Measurements from ENCODE around the gene FHL1. TPM values are rescaled to one million over a fixed set of nuclear protein-coding genes. Genes with fewer than 3 reads are reported as not detected.

Gene FHL1
- total RNA-seq, 1 experiment from 2014 or later: 20.0 TPM

- no peak for DNase-seq (ENCODE audit: low read depth, low spot score)
- TF ChIP-seq SP1 (IDR thresholded peaks at IDR 0.05; ENCODE audit: low read depth) (no peak), CEBPB (IDR thresholded peaks at IDR 0.05; ENCODE audit: low read depth) (no peak), MAX (IDR thresholded peaks at IDR 0.05) (no peak), RAD21 (IDR thresholded peaks at IDR 0.05; ENCODE audit: low read depth) (no peak), ATF3 (IDR thresholded peaks at IDR 0.05) (no peak), EZH2phosphoT487 (IDR thresholded peaks at IDR 0.05; ENCODE audit: borderline replicate concordance) (no peak), EZH2 (IDR thresholded peaks at IDR 0.05) (no peak), SIN3A (IDR thresholded peaks at IDR 0.05; ENCODE audit: low read depth) (no peak), ZBTB33 (IDR thresholded peaks at IDR 0.05; ENCODE audit: extremely low read depth, insufficient replicate concordance, low read length) (no peak), TCF7L2 (IDR thresholded peaks at IDR 0.05; ENCODE audit: borderline replicate concordance, extremely low read depth, insufficient read depth, insufficient read length) (no peak), CTCF (IDR thresholded peaks at IDR 0.05 in 2 of 3, conservative IDR thresholded peaks at IDR 0.05 in 1 of 3; ENCODE audit: borderline replicate concordance in 1 of 3, insufficient read depth in 1 of 3, low read depth in 2 of 3, low read length in 2 of 3) (no peak), SRF (IDR thresholded peaks at IDR 0.05; ENCODE audit: low read depth) (no peak), POLR2A (IDR thresholded peaks at IDR 0.05; ENCODE audit: borderline replicate concordance, extremely low read depth, insufficient read depth, insufficient read length) (no peak), POLR2AphosphoS5 (IDR thresholded peaks at IDR 0.05; ENCODE audit: low read depth, low read length) (no peak), CBX3 (IDR thresholded peaks at IDR 0.05; ENCODE audit: low read depth) (no peak)
- TF ChIP-seq, protein P1, sequence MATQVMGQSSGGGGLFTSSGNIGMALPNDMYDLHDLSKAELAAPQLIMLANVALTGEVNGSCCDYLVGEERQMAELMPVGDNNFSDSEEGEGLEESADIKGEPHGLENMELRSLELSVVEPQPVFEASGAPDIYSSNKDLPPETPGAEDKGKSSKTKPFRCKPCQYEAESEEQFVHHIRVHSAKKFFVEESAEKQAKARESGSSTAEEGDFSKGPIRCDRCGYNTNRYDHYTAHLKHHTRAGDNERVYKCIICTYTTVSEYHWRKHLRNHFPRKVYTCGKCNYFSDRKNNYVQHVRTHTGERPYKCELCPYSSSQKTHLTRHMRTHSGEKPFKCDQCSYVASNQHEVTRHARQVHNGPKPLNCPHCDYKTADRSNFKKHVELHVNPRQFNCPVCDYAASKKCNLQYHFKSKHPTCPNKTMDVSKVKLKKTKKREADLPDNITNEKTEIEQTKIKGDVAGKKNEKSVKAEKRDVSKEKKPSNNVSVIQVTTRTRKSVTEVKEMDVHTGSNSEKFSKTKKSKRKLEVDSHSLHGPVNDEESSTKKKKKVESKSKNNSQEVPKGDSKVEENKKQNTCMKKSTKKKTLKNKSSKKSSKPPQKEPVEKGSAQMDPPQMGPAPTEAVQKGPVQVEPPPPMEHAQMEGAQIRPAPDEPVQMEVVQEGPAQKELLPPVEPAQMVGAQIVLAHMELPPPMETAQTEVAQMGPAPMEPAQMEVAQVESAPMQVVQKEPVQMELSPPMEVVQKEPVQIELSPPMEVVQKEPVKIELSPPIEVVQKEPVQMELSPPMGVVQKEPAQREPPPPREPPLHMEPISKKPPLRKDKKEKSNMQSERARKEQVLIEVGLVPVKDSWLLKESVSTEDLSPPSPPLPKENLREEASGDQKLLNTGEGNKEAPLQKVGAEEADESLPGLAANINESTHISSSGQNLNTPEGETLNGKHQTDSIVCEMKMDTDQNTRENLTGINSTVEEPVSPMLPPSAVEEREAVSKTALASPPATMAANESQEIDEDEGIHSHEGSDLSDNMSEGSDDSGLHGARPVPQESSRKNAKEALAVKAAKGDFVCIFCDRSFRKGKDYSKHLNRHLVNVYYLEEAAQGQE (IDR thresholded peaks at IDR 0.05; ENCODE audit: low read depth): no peak
- no peak overlapping the region for H3K27ac ChIP-seq (ENCODE audit: low read depth, low read length)
- H3K27me3 ChIP-seq (ENCODE audit: insufficient read depth, low read length): no peaks in the 10 kb centered on the region
- no peaks in the 10 kb centered on the region for H3K9me3 ChIP-seq (ENCODE audit: control insufficient read depth in 1 of 2, insufficient read depth in 1 of 2, low read depth in 1 of 2, low read length in 2 of 2)
- H3K36me3 ChIP-seq (ENCODE audit: control insufficient read depth in 1 of 2, insufficient read depth in 2 of 2, low read length in 2 of 2): no peaks in the 10 kb centered on the region
- ChIA-PET CTCF (no interaction called here), RAD21 (ENCODE audit: low non-redundant PET in 1 of 2, low total read pairs in 2 of 2, uncharacterized antibody in 2 of 2, unreplicated experiment in 2 of 2) (no interaction called here), POLR2A (no interaction called here)
- ATAC-seq: no peak
- no peaks in the 10 kb centered on the region for H3K79me2 ChIP-seq (ENCODE audit: insufficient read depth, low read length)
- peaks cover 7 to 11% of the 10 kb centered on the region in 2 experiments; a peak in 3 of 4 replicates for H3K4me1 ChIP-seq (ENCODE audit: control insufficient read depth in 1 of 2, insufficient read depth in 2 of 2, low read length in 2 of 2)
- intact Hi-C loops (cut with micrococcal nuclease): no loop called here
- H3K9ac ChIP-seq (ENCODE audit: low read length): no peak overlapping the region
- no TSS peak for BruUV-seq (replicated peaks)
- no peak overlapping the region for H2AFZ ChIP-seq (ENCODE audit: low read depth, low read length, poor library complexity, severe bottlenecking)
- H3K9me2 ChIP-seq (ENCODE audit: insufficient read depth): no peaks in the 10 kb centered on the region
- H4K20me1 ChIP-seq (ENCODE audit: insufficient read depth): no peaks in the 10 kb centered on the region
- no peak overlapping the region for H3K4me3 ChIP-seq (replicated peaks in 1 of 2; ENCODE audit: low read depth in 1 of 2, low read length in 2 of 2)
- no peak overlapping the region for H3K4me2 ChIP-seq (ENCODE audit: low read length)
These were observed 35.1 kb downstream of the FHL1 start for GRCh38 chrX:136182414-136182813.
